Measurements from ENCODE around the gene IL18RAP. TPM values are rescaled to one million over a fixed set of nuclear protein-coding genes. Genes with fewer than 3 reads are reported as not detected.

The IL18RAP gene
- total RNA-seq, 1 experiment from 2014 or later, result not detected

- no peaks in the 10 kb centered on the region for H3K27me3 ChIP-seq (replicated peaks; ENCODE audit: control insufficient read depth, insufficient read depth, low read length)
- CTCF ChIA-PET, result interaction anchor here (0.9 to 1.1 kb wide), 2 partner anchors 141 to 229 kb away, joined by 3 read pairs; no protein-coding TSS in a partner anchor
- POLR2A ChIA-PET, result no interaction called here
- Mint-ChIP-seq H3K27ac (ENCODE audit: unreplicated experiment) (no peak overlapping the region), H3K4me3 (ENCODE audit: unreplicated experiment) (no peak overlapping the region), H3K36me3 (ENCODE audit: insufficient read depth, unreplicated experiment) (no peaks in the 10 kb centered on the region), H3K27me3 (ENCODE audit: insufficient read depth, unreplicated experiment) (no peaks in the 10 kb centered on the region), H3K4me1 (ENCODE audit: low read depth, unreplicated experiment) (no peaks in the 10 kb centered on the region), H3K9me3 (ENCODE audit: unreplicated experiment) (peaks cover 36% of the 10 kb centered on the region)
- no TSS peak for BruUV-seq (replicated peaks)
- H3K9me3 ChIP-seq, result no peaks in the 10 kb centered on the region
- H3K4me3 ChIP-seq (ENCODE audit: low read depth, low read length), result no peak overlapping the region
- no peak for TF ChIP-seq CTCF (IDR thresholded peaks at IDR 0.05; ENCODE audit: insufficient read depth in 1 of 2, low read depth in 1 of 2, low read length in 1 of 2, severe bottlenecking in 1 of 2, unreplicated experiment in 1 of 2)
- intact Hi-C loops (cut with micrococcal nuclease; ENCODE audit: unreplicated experiment), result no loop called here
- H3K36me3 ChIP-seq (ENCODE audit: control insufficient read depth, insufficient read depth, low read length), result no peaks in the 10 kb centered on the region
- DNase-seq, result no peak
- peaks cover 17% of the 10 kb centered on the region for H3K4me1 ChIP-seq
These were observed 51.8 kb downstream of the IL18RAP start for GRCh38 chr2:102474785-102475184.

GRCh38 chr2:102478686-102479470, 55.9 kb downstream of the IL18RAP start:
- no peaks in the 10 kb centered on the region for H3K36me3 Mint-ChIP-seq (ENCODE audit: insufficient read depth, unreplicated experiment)
- intact Hi-C loops (cut with micrococcal nuclease; ENCODE audit: unreplicated experiment), result no loop called here
- CTCF ChIA-PET, result no interaction called here

More at GRCh38 chr2:102478686-102479470, 55.9 kb downstream of the IL18RAP start:
- peaks cover 1% of the 10 kb centered on the region; the same call in 1 of the 2 replicates for H3K4me1 ChIP-seq
- H3K9me3 ChIP-seq, result no peaks in the 10 kb centered on the region
- no TSS peak for BruUV-seq (replicated peaks)
- H3K27me3 ChIP-seq (replicated peaks; ENCODE audit: control insufficient read depth, insufficient read depth, low read length), result no peaks in the 10 kb centered on the region
- no peaks in the 10 kb centered on the region for H3K36me3 ChIP-seq (ENCODE audit: control insufficient read depth, insufficient read depth, low read length)
- H3K4me1 Mint-ChIP-seq (ENCODE audit: low read depth, unreplicated experiment), result no peaks in the 10 kb centered on the region
- no peak for TF ChIP-seq CTCF (IDR thresholded peaks at IDR 0.05; ENCODE audit: insufficient read depth in 1 of 2, low read depth in 1 of 2, low read length in 1 of 2, severe bottlenecking in 1 of 2, unreplicated experiment in 1 of 2)
- H3K4me3 ChIP-seq (ENCODE audit: low read depth, low read length), result no peak overlapping the region
- peaks cover 24% of the 10 kb centered on the region for H3K9me3 Mint-ChIP-seq (ENCODE audit: unreplicated experiment)
- DNase-seq, result no peak
- no peaks in the 10 kb centered on the region for H3K27me3 Mint-ChIP-seq (ENCODE audit: insufficient read depth, unreplicated experiment)
- no peak overlapping the region for H3K27ac Mint-ChIP-seq (ENCODE audit: unreplicated experiment)
- POLR2A ChIA-PET, result no interaction called here
- H3K4me3 Mint-ChIP-seq (ENCODE audit: unreplicated experiment), result no peak overlapping the region

Measured in Caco-2 (cell line).